Measurements from ENCODE around the gene UROS.

- TF ChIP-seq, protein P1, sequence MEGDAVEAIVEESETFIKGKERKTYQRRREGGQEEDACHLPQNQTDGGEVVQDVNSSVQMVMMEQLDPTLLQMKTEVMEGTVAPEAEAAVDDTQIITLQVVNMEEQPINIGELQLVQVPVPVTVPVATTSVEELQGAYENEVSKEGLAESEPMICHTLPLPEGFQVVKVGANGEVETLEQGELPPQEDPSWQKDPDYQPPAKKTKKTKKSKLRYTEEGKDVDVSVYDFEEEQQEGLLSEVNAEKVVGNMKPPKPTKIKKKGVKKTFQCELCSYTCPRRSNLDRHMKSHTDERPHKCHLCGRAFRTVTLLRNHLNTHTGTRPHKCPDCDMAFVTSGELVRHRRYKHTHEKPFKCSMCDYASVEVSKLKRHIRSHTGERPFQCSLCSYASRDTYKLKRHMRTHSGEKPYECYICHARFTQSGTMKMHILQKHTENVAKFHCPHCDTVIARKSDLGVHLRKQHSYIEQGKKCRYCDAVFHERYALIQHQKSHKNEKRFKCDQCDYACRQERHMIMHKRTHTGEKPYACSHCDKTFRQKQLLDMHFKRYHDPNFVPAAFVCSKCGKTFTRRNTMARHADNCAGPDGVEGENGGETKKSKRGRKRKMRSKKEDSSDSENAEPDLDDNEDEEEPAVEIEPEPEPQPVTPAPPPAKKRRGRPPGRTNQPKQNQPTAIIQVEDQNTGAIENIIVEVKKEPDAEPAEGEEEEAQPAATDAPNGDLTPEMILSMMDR (IDR thresholded peaks at IDR 0.05; ENCODE audit: low read depth, low read length): no peak
- no peak for TF ChIP-seq EZH2phosphoT487 (IDR thresholded peaks at IDR 0.05; ENCODE audit: low read depth)
These were observed 60.1 kb downstream of the UROS start for GRCh38 chr10:125762692-125763648.

Data from OCI-LY3 (cell line).